ENCODE measurements around the gene PRTN3.

- TF ChIP-seq POLR2A (IDR thresholded peaks at IDR 0.05) (no peak), CTCF (IDR thresholded peaks at IDR 0.05) (no peak)
These were observed 7.7 kb downstream of the PRTN3 start for GRCh38 chr19:848386-848921.
